Smooth muscle cell (in vitro differentiated cells): Measurements from ENCODE around the gene MOK. TPM values are rescaled to one million over a fixed set of nuclear protein-coding genes. Genes with fewer than 3 reads are reported as not detected.

Source experiments
- DNase-seq: peaks from one replicate; lab custom pipeline; 2025; ENCODE audit not compliant: unreplicated experiment; lab: John Stamatoyannopoulos, UW
- H2AFZ ChIP-seq: fragments of 200-600 bp; sonication (generic); 2 replicates; pipeline ENCODE4 v1.6.0; 2016; ENCODE audit warnings: antibody characterized with exemption, low read depth, mild to moderate bottlenecking
- H3F3A ChIP-seq: fragments of 200-600 bp; sonication (generic); 2 replicates; pipeline ENCODE4 v1.6.0; 2017; ENCODE audit warnings: antibody characterized with exemption, low read depth
- H3K27ac ChIP-seq: fragments of 200-600 bp; sonication (generic); 2 replicates; pipeline ENCODE4 v1.5.1; 2016; ENCODE audit warnings: low read depth, mild to moderate bottlenecking
- H3K27me3 ChIP-seq: fragments of 200-600 bp; sonication (generic); 2 replicates; pipeline ENCODE4 v1.6.1; 2016; ENCODE audit warnings: low read depth, mild to moderate bottlenecking
- H3K36me3 ChIP-seq: fragments of 200-600 bp; sonication (generic); 2 replicates; pipeline ENCODE4 v1.5.1; 2016; ENCODE audit warnings: low read depth
- H3K4me1 ChIP-seq: fragments of 200-600 bp; sonication (generic); 2 replicates; pipeline ENCODE4 v1.5.1; 2016; ENCODE audit warnings: low read depth
- H3K4me2 ChIP-seq: fragments of 200-600 bp; sonication (generic); 2 replicates; pipeline ENCODE4 v1.6.0; 2016; ENCODE audit warnings: mild to moderate bottlenecking
- H3K4me3 ChIP-seq: fragments of 200-600 bp; sonication (generic); 2 replicates; pipeline ENCODE4 v1.5.1; 2016; ENCODE audit warnings: mild to moderate bottlenecking
- H3K79me2 ChIP-seq: fragments of 200-600 bp; sonication (generic); 2 replicates; pipeline ENCODE4 v1.6.0; 2016; ENCODE audit warnings: low read depth, mild to moderate bottlenecking
- H3K9ac ChIP-seq: fragments of 200-600 bp; sonication (generic); 2 replicates; pipeline ENCODE4 v1.6.0; 2016; ENCODE audit warnings: low read depth
- H3K9me3 ChIP-seq: fragments of 200-600 bp; sonication (generic); replicated peaks from 2 replicates; pipeline ENCODE4 v1.5.1; 2016; ENCODE audit warnings: low read depth
- H4K20me1 ChIP-seq: fragments of 200-600 bp; sonication (generic); 2 replicates; pipeline ENCODE4 v1.6.0; 2016; ENCODE audit warnings: low read depth
- WGBS: methylation state at CpG from one replicate; pipeline ENCODE4 v1.1.7; 2016; ENCODE audit warnings: low lambda C conversion rate; 5-methylcytosine and 5-hydroxymethylcytosine counted together
- polyA plus RNA-seq: library from polyadenylated mRNA; unstranded; fragments of >200 nt; fragmentation: Nextera tagmentation; extraction: Ambion mirVana; gene quantifications from 2 replicates; pipeline ENCODE4 v1.2.1, GENCODE V29; 2016
- total RNA-seq: library from RNA; depleted of rRNA; stranded (reverse); fragments of >200 nt; gene quantifications from 2 replicates; pipeline ENCODE4 v1.2.3, GENCODE V29; 2014
- TF ChIP-seq, protein P1 (sequence below): fragments of 200-600 bp; sonication (generic); IDR thresholded peaks from 2 replicates; pipeline ENCODE4 v1.5.1; 2017; ENCODE audit warnings: borderline replicate concordance, mild to moderate bottlenecking, antibody characterized with exemption; ENCODE audit not compliant: insufficient read depth, poor library complexity, severe bottlenecking

MOK gene
- total and polyA plus RNA-seq, 2 experiments from 2014 or later, result 4.7 to 6.4 TPM

DNA sequence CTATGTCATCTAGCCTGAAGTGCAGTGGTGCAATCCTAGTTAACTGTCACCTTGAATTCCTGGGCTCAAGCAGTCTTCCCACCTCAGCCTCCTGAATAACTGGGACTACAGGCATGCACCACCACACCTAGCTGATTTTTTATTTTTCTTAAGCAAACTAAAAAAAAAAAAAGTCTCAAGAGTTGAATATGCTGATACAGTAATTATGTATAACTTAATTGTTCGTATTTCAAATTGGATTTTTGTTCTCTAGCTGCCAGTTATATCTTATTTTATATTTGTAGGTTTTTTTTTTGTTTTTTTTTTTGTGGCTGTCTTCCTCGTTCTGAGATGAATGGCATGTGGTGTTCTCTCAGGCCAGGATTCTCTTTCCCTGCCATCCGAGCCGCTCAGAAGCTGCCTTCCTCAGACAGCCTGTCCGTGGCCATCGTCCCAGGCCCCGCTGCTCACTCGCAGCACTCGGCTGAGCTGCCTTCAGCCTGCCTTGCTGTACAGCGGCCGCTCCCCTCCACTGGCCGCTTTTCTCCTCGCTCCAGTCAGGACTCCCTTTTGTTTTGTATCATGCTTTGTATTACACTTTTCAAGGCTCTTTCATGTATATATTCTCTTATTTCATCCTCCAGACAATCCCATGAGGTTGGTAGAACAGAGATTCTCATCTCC lies 112.0 kb downstream of the MOK start:
- Histone ChIP-seq H3K4me2 (no peak overlapping the region), H3K36me3 (no peaks in the 10 kb centered on the region), H4K20me1 (peaks cover 97% of the 10 kb centered on the region), H3K9me3 (no peaks in the 10 kb centered on the region), H2AFZ (no peak overlapping the region), H3K79me2 (peaks cover 76% of the 10 kb centered on the region), H3K27ac (no peak overlapping the region), H3F3A (peaks cover 16% of the 10 kb centered on the region), H3K4me3 (no peak overlapping the region), H3K9ac (no peak overlapping the region), H3K4me1 (peaks cover 9% of the 10 kb centered on the region), H3K27me3 (no peaks in the 10 kb centered on the region)
- no peak for DNase-seq
- WGBS, result 62% methylated on average over 13 of the region's 13 CpGs
- TF ChIP-seq, protein P1, sequence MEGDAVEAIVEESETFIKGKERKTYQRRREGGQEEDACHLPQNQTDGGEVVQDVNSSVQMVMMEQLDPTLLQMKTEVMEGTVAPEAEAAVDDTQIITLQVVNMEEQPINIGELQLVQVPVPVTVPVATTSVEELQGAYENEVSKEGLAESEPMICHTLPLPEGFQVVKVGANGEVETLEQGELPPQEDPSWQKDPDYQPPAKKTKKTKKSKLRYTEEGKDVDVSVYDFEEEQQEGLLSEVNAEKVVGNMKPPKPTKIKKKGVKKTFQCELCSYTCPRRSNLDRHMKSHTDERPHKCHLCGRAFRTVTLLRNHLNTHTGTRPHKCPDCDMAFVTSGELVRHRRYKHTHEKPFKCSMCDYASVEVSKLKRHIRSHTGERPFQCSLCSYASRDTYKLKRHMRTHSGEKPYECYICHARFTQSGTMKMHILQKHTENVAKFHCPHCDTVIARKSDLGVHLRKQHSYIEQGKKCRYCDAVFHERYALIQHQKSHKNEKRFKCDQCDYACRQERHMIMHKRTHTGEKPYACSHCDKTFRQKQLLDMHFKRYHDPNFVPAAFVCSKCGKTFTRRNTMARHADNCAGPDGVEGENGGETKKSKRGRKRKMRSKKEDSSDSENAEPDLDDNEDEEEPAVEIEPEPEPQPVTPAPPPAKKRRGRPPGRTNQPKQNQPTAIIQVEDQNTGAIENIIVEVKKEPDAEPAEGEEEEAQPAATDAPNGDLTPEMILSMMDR, result no peak

DNA sequence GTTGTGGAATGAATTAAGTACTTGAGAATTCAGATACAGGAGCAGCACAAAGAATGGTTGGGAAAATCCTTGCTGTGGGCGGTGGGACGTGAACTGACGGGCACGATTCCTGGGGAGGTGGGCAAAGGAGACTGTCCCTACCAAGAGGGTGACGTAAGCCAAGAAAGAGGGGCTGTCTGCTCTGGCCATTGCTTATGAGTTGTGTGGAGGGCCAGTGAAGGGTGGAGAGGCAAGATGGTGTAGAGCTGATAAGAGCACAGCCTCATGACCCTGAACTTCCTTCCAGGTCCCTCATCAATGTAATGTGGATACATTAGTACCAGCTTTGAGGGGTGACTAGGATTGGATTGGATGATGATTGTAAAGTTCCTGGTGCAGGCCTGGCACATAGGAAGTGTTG lies 115.1 kb downstream of the MOK start:
- TF ChIP-seq, protein P1, result no peak
- DNase-seq, result no peak
- peaks cover 72% of the 10 kb centered on the region for H3K79me2 ChIP-seq
- peaks cover 93% of the 10 kb centered on the region for H4K20me1 ChIP-seq
- H3K4me2 ChIP-seq, result no peak overlapping the region
- H3K9ac ChIP-seq, result no peak overlapping the region
- H3K27ac ChIP-seq, result no peak overlapping the region
- WGBS, result 97% methylated on average over 5 of the region's 5 CpGs
- no peaks in the 10 kb centered on the region for H3K9me3 ChIP-seq
- no peak overlapping the region for H2AFZ ChIP-seq
- peaks cover 29% of the 10 kb centered on the region for H3F3A ChIP-seq
- no peaks in the 10 kb centered on the region for H3K36me3 ChIP-seq
- no peak overlapping the region for H3K4me3 ChIP-seq
- H3K27me3 ChIP-seq, result no peaks in the 10 kb centered on the region
- peaks cover 19% of the 10 kb centered on the region for H3K4me1 ChIP-seq

DNA sequence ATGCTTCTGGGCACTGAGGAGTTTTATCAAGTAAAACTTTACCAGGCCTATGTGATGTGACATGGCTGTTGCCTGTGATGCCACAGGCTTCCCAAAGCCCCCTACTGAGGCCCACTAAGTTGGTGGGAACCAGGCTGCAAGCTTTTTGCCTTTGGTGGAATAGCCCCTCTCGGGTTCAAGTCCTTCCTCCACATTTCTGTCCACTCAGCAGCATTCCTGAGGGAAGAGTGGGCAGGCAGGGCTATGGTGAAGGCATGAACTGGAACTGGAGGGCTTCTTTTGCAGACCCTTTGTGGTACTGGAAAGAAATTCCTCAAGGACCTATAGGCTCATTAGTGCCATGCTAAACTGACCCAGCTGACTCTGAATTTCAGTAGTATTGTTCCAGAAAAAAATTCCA lies 116.8 kb downstream of the MOK start:
- DNase-seq, result no peak
- H3K27ac ChIP-seq, result peak overlapping the region; percentile 90

More for the DNA sequence above, 116.8 kb downstream of the MOK start:
- peaks cover 77% of the 10 kb centered on the region for H3K79me2 ChIP-seq
- H3K27me3 ChIP-seq, result no peaks in the 10 kb centered on the region
- no peak overlapping the region for H3K9ac ChIP-seq
- WGBS, result 40% methylated on average over 1 of the region's 1 CpG
- H3K4me3 ChIP-seq, result no peak overlapping the region
- H3K4me2 ChIP-seq, result peak overlapping the region; percentile 79
- no peak overlapping the region for H2AFZ ChIP-seq
- peaks cover 93% of the 10 kb centered on the region for H4K20me1 ChIP-seq
- H3K4me1 ChIP-seq, result peaks cover 29% of the 10 kb centered on the region
- no peaks in the 10 kb centered on the region for H3K9me3 ChIP-seq
- no peaks in the 10 kb centered on the region for H3K36me3 ChIP-seq
- TF ChIP-seq, protein P1, result no peak
- peaks cover 37% of the 10 kb centered on the region for H3F3A ChIP-seq
